Kasumi-1 (cell line): ENCODE results near the gene EYA2.
"Not testable (repeated sequence)": the region's sequence is repeated elsewhere in the genome, so short reads cannot be mapped to it uniquely, and the experiment has no call there.

ENCODE experiments used
- DNase-seq, 2 experiments: peaks; one replicate each; lab custom pipeline; 2025; lab: John Stamatoyannopoulos, UW

The EYA2 gene

GRCh38 chr20:46895906-46896242 lies 1.2 kb downstream of the EYA2 start:
- DNase-seq = no peak

DNA sequence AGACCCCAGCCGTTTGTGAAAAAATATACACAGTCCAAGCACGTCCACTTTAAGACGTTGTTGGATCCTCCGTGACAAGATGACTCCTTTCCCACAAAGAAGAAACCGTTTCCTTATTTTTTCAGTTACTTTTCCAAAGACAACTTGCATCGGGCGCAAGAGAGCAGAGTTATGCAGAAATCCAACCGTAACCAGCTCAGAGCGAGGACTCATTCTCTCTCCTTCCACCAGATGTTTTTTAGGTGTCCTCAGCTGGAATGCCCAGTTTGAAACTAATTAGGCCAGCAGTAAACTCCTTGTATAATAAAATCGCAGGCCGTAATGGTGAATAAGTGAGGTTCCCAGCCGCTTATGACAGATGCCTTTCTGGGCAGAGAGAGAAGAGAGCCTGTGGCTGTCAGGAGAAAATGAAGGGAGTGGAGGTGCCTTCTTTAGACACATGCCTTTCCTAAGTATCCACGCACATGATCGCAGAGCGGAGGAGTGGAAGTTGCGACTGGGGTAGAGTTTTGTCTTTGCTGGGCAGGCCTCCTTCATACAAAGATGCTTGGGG lies 2.8 kb downstream of the EYA2 start:
- DNase-seq = no peak

- DNase-seq = no peak
These were observed 3.8 kb downstream of the EYA2 start for GRCh38 chr20:46898423-46898822.

DNA sequence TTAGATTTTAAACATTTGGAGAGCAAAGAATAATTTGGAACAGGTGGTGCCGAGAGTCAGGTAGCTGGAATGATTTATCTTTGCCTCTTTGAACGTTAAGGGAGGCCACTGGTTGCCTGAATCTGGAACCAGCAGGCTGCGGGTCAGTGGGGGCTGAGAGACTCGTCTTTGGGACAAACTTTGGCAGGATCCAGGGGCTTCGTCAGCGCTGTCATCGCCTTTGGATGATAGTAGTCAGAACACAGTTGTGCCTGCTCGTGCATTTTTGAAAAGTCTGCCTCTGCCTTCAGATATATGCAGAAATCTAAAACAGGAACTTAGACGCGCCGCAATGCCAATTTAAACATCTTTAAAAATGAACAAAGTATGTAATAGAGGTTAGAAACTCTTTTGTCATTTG lies 5.0 kb downstream of the EYA2 start:
- no peak for DNase-seq

DNA sequence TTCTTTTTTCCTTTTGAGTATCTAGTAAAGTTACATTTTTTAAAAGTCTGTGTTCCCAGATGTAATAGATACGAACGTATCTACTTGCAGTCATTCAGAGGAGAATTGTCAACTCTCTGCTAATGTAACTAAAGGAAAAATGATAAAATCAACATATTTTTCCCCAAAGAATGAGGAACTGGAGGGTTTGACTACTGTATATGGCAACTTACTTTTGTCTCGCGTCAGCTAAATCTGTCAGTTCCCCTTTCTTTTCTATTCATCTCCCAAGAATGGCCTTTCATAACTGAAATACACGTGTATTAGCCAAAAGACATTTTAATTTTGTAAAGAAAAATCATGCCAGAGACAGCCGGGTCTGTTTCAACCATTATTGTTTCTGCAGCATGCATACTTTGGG lies 5.4 kb downstream of the EYA2 start:
- DNase-seq = no peak

GRCh38 chr20:46900826-46901225 lies 6.2 kb downstream of the EYA2 start:
- DNase-seq = no peak

DNA sequence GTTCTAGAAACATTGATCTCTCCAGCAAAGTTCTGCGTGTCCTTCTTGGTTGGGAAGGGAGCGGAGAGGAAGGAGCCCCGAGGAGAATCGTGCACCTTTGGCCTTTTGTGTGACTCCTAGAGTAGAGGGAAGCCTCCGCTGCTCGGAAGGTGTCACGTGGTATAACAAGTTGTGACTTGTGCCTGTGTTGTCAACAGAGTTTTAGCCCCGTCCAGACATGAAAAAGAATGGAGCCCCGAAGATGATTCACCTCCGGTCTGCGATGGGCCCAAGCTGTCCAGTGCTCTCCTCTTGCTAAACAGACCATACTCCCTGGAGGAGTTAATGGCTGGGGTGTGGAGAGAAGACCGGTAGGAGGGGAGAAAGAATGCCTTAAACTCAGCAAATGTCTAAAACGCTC lies 7.0 kb downstream of the EYA2 start:
- no peak for DNase-seq

GRCh38 chr20:46903256-46903655 lies 8.6 kb downstream of the EYA2 start:
- no peak for DNase-seq

GRCh38 chr20:46903937-46904336 lies 9.3 kb downstream of the EYA2 start:
- DNase-seq = no peak

DNA sequence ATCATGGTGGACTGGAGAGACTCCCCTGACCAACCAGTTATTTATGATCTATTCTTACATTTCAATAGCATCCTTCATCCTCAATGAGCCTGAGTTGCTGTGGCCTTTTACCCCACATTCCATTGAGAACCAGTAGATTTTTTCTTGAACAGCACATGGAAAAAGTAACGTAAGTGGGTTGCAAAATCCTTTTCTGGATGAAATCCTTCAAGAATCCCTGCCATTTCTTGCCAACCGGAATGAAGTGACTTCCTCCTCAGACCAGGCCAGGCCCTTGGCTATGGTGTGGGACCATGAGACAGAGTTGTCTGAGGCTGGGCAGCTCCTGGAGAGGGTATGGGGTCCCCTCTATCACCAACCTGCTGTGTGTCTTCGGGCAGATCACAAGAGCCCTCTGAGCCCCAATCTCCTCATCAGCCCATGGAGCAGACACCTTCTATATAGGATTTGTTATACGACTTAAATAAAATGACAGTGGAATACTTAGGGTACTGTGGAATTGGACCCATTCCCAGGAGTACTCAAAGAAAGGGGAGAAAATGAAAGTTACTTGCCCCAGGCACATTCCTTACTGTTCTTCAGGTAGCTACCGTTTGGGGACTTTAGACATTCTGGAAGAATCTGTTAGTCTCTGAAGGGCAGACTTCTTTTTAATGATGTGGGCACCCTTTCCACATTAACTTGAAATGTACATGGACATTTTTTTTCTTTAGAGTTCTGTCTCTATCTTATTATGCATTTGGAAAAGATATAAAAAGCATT lies 10.9 kb downstream of the EYA2 start:
- DNase-seq = no peak

GRCh38 chr20:46913329-46914044 lies 18.8 kb downstream of the EYA2 start:
- DNase-seq = no peak

- no peak for DNase-seq
These were observed 20.2 kb downstream of the EYA2 start for GRCh38 chr20:46914789-46915379.

- no peak for DNase-seq
These were observed 21.1 kb downstream of the EYA2 start for GRCh38 chr20:46915575-46916257.

DNA sequence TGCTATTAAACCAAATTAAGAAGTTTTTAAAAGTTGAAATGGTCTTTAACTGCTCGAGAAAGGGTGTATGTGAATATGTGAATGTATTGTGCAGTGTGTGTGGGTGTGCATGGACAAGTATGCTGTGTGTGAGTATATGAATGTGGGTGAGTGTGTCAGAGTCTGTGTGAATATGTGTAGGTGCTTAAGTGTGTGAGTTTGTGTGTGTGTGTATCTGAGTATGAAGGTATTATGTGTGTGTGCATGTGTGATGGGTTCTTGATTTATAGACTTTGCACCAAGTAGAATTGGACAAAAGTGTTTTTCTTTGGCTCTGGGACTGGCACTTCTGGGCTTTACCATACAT lies 21.6 kb downstream of the EYA2 start:
- no peak for DNase-seq

DNA sequence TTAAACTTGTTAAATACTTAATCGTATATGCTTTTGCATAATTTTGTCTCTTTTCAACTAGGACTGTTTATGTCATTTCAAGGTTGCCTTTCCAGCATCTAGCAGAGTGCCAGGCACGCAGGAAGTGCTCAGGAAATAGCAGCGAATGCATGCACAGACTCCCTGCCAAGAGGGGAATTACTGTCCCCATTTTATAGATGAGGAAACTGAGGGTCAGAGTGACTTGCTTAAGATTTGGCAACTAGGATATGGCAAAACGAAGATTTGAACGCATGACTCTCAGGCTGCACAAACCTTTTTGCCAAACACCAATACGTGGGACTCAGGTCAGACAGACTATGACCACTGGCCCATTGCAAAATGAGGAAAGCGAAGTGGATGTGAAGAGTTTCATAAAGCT lies 22.5 kb downstream of the EYA2 start:
- DNase-seq = no peak

- no peak for DNase-seq
These were observed 25.5 kb downstream of the EYA2 start for GRCh38 chr20:46920114-46920513.

DNA sequence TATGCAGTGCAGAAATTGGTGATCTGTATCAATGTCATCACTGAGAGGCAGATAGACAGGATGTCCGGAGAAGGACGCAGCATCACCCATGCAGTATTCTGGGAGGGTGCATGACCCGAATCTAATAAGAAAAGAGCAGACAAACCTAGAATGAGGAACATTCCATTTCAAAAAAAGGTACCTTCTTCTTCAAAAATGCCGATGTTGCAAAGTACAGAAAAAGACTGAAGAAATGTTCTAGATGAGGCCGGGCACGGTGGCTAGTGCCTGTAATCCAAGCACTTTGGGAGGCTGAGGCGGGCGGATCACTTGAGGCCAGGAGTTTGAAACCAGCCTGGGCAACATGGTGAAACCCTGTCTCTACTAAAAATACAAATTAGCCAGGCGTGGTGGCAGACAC lies 28.2 kb downstream of the EYA2 start:
- DNase-seq = not testable (repeated sequence)

DNA sequence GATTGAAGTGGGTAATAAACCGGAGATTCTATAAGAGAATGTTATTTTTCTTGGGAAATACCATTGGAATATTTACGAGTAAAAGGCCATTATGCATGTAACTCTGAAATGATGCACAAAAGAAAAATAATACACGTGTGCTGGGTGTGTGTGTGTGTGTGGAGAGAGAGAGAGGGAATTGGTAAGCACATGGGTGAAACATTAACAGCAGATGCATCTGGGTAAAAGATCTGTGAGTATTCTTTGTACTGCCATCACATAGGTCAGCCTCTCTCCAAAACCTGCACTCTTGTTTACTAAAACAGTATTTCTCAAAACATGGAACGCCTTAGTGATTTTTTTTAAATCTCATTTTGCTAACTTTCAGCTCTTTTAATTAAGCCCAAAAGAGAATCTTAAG lies 28.9 kb downstream of the EYA2 start:
- no peak for DNase-seq

GRCh38 chr20:46928580-46929132 lies 34.0 kb downstream of the EYA2 start:
- no peak for DNase-seq

- no peak for DNase-seq
These were observed 35.3 kb downstream of the EYA2 start for GRCh38 chr20:46929902-46930301.

- no peak for DNase-seq
These were observed 36.1 kb downstream of the EYA2 start for GRCh38 chr20:46930640-46931339.

- DNase-seq = no peak
These were observed 37.1 kb downstream of the EYA2 start for GRCh38 chr20:46931699-46932098.
